Cardiac septum (tissue), 1 donor: ENCODE data around the gene PRRT1B. TPM values are rescaled to one million over a fixed set of nuclear protein-coding genes. Genes with fewer than 3 reads are reported as not detected.

Source experiments
- DNase-seq: peaks from one replicate; pipeline ENCODE4 v3.0.0-alpha.2; 2020; ENCODE audit warnings: low spot score
- intact Hi-C: fragments of 100-400 bp; cut with DNase I; formaldehyde crosslinking; loops from one replicate; pipeline ENCODE4 v1.14.0; 2022
- total RNA-seq: library from RNA; stranded (reverse); fragmentation: NEBNext Ultra II Directional; extraction: Animal tissue kit (Norgen Biotek cat#: 25700); gene quantifications from one replicate; pipeline ENCODE4 v1.2.1, GENCODE V29; 2021
- donor health status: DM: no; HTN: no; CAD: no.

PRRT1B gene
- total RNA-seq, 1 donor from 2014 or later = not detected

DNA sequence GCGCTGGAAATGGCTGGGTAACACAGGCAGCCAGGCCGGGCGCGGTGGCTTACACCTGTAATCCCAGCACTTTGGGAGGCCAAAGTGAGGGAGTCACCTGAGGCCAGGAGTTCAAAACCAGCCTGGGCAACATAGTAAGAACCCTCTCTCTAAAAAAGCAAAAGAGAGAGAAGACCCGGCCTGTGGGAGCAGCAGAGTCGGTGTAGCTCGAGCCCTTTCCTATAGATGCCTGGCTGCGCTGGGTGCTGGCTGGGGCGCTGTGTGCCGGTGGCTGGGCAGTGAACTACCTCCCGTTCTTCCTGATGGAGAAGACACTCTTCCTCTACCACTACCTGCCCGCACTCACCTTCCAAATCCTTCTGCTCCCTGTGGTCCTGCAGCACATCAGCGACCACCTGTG, 23.5 kb upstream of the PRRT1B start:
- intact Hi-C loops = no loop called here
- no peak for DNase-seq

DNA sequence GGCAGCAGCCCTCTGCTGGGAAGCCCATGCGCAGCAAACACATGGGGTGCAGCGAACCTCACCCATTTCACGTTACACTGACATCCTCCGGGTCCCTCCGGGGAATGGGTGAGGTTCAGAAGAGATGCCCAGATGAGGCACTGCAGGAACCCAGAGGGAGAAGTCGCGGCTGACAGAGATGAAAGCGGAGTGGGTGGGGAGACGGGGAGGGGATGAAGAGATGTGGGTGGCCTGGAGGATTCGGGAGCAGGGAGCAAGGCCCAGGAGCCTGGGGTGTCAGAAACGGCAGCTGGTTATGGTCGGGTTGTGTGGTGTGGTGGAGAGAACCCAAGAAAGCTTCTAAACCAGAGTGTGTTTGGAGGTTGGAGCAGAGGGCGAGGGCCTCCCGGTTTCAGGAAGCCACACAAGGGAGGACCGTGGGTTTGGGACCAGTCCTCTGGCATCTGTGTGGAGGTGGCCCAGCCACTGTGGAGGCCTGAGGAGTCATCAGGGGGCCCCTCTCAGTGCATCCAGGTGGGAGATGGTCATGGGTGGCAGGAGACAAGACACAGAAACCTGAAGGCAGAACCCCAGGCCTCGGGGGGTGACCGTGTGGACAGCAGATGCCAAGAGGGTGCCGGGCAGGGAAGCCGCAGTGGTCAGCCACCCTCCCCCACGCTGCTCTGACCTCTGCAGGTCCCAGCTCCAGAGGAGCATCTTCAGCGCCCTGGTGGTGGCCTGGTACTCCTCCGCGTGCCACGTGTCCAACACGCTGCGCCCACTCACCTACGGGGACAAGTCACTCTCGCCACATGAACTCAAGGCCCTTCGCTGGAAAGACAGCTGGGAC, 22.9 kb upstream of the PRRT1B start:
- no peak for DNase-seq
- intact Hi-C loops = no loop called here

DNA sequence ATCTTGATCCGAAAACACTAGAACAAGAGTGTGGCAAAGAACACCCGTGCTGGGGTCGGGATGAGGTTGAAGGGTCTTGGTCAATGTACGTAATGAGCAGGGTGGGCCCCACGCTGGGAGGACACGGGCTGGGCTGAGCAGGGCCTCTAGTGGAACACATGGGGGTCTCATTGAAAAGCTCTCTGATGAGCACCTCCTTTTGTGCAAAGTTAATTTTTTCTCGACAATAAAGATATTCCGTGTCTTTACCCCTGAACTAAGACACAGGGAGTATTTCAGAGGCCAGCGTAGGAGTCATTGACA, 22.3 kb upstream of the PRRT1B start:
- intact Hi-C loops = no loop called here
- no peak for DNase-seq

DNA sequence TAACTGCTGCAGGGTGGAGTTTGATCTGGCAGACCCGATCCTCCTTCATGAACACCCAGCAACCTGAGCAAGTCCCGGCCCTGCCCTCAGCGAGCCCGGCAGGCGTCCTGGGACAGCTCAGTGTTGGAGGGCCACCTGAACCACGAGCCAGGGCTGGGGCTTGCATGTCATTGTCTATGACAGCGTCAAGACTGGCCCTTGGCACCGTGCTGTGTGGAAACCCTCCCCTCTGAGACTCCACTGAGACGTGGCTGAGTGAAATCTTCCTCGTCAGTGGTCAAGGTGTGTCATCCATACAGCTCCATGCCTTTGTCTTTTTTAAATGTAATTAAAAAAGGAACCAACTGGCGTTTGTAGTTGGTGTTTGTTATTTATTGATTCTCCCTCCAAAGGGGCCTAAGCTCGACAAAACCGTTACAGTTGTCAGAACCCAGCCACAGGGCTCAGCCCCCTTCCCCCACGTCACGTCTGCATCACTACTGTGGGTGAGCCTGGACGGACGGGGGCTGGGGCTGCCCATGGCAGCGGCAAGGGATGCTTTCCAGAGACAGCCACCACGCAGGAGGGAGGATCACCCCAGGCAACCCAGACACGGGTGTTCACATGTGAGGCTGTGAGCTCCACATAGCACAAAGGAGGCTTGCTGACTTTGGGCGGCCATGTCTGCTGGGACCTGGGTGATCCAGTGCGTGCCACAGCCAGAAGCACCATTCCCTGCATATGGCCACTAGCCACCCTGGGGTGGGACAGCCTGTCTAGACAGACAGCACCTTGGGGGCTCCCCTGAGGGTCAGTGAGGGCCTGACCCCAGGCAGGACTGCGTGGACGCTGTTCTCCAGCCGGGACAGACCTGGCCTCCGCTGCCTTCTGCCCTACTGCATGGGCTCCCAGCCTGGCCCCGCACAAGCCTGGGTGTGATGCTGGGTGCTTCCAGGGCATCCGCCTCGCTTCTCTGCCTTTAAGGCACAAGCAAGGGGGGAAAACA, 21.6 kb upstream of the PRRT1B start:
- intact Hi-C loops = no loop called here
- DNase-seq = no peak

DNA sequence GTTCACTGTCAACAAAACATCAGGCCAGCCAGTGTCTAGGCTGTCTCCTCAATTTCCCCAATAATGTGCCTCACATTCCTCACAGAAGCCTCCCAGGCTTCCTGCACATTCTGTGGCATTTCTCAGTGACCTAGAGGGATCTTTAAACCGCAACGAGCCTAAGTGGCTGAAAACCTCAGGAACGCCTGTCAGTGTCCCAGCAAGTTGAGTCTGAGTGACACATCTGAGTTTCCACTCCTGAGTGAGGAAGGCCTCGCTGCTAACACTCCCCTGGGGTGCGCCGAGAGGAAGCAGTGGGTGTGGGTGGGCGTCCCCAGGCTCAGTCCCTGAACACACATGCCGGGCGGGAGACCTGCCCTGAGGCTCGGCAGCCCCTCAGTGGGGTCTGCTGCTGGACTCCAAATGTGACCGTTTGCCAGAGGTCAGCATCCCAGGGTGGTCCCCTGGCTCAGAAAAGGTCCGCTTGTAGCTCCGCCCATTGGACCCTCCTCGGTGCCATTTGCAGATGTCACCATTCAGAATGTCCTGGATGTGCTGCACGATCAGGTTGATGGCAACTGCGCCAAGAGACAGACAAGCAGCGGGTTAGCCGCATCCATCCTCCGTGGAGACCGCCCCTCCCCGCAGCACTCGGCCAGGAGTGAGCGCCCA, 20.5 kb upstream of the PRRT1B start:
- intact Hi-C loops = no loop called here
- no peak for DNase-seq

DNA sequence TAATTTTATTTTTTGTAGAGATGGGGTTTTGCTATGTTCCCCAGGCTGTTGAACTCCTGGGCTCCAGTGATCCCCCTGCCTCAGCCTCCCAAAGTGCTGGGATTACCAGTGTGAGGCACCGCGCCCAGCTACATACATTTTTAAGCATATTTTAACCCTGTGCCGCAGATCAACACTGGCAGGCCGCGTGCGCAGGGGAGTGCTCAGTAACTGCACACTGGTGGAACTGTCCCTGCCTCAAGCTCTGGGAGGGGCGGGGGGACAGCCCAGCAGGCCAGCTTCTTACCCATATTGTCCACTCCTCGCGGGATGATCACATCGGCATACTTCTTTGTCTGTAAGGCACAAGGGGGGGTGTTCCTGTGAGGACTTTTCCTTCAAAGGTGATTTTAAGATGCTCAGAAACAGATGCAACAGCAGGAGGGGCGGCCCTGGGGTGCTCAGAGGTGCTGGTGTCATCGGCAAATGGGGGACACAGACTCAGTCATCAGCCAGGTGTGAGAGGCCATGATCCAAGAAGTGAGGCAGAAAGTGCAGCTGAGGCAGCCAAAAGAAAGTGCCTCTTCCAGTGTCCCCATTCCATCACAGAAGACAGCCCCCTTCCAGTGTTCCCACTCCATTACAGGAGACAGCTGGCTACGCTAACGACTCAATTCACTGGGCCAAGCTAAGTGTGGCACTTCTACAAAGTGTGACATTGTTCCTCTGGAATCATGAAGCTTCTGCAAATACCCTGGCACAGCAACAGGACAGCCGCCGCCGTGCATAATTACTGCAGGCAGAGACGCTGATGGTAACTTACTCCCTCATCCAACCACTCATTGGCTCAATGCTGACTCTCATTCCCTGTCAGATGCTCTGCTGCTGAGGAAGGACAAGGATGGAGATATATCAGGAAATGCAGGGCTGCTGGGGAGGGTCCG, 19.4 kb upstream of the PRRT1B start:
- intact Hi-C loops = no loop called here
- no peak for DNase-seq

- DNase-seq = no peak
- intact Hi-C loops = no loop called here
Measured at GRCh38 chr9:131528186-131528585, 17.1 kb upstream of the PRRT1B start.

DNA sequence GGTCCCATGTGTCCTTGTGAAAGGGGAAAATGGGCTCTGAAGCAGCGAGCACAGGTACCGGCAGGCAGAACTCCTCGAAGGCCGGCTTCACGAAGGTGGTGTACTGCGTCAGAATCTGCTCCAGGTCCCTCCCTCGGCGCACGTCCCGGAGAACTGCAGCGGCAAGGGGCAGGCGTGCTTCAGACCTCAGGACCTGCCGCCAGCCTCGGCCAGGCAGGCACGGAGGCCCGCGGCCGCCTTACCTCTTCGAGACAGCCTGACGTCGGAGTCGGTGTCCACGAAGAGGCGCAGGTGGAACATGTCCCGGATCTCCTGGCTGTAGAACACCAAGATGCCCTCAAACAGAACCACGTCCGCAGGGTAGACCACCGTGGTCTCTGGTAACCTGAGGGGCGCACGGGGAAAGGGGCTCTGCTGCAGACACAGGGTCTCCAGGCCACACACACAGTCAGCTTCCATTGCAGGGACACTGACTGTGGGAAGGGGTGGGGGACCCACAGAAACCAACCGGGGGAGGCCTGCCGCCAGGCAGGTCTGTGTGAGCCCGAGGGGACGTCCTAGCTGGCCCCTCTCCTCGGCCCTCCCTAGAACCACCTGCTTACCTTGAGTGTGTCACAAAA, 16.3 kb upstream of the PRRT1B start:
- DNase-seq = no peak
- intact Hi-C loops = no loop called here

- intact Hi-C loops = no loop called here
- no peak for DNase-seq
Measured at GRCh38 chr9:131529597-131530545, 15.5 kb upstream of the PRRT1B start.

DNA sequence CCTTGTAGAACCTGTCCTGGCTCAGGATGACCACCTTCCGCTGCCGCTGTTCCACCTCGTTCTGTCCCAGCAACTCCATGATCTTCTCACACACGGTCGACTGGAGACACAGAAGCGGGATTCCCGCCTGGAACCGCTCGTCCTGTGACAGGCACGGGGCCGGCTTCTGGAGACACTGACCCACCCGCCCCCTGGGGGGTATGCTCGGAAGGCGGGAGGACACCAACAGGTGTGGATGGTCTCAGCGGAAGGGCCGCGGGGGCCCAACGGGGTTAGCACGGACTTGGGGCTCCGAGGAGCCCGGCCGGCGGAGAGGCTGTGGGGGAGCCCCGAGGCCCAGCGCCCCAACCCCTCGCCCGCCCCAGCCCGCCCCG, 14.8 kb upstream of the PRRT1B start:
- no peak for DNase-seq
- intact Hi-C loops = no loop called here

- intact Hi-C loops = no loop called here
- peak; percentile 90 for DNase-seq
Measured at GRCh38 chr9:131530920-131531832, 14.1 kb upstream of the PRRT1B start, which contains the start of gene UCK1. Gene UCK1 (minus strand): TSS chr9:131531263. CDS start chr9:131531174, 89 bp downstream.

DNA sequence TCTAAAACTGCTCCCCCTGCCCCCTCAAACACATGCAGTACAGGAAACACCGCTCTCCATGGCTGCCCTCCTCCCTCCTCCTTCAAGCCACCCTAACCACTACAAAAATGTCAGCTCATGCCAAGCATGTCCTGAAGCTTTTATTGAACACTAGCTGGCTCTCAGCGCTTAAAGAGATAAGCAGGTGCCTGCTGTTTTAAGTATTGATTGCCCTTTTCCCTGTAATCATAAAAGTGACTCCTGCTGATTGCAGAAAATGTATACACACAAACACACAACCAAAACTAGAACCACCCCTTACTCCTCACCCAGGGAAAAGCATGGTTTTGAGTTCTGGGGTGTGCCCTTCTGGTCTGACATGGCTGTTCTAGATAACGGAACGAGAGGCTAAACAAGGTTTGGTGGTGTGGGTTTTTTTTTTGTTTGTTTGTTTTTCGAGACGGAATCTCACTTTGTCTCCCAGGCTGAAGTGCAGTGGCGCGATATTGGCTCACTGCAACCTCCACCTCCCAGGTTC, 10.5 kb upstream of the PRRT1B start:
- DNase-seq = no peak
- intact Hi-C loops = no loop called here

GRCh38 chr9:131537946-131538345, 7.4 kb upstream of the PRRT1B start:
- intact Hi-C loops = no loop called here
- DNase-seq = no peak

- intact Hi-C loops = no loop called here
Measured at GRCh38 chr9:131539223-131539923, 6.0 kb upstream of the PRRT1B start.

DNA sequence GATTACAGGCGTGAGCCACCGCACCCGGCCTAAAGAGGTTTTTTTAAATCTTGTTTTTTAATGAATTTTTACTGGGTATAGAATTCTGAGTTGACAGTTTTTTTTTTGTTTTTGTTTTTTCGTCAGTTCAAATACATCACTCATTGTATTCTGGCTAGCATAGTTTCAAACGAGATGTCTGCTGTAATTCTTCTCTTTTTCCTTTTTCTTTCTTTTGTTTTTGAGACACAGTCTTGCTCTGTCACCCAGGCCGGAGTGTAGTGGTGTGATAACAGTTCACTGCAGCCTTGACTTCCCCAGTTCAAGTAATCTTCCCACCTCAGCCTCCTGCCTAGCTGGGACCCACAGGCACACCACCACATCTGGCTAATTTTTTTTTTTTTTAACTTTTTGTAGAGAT, 2.2 kb upstream of the PRRT1B start:
- DNase-seq = no peak
- intact Hi-C loops = no loop called here

More at GRCh38 chr9:131539223-131539923, 6.0 kb upstream of the PRRT1B start:
- no peak for DNase-seq

GRCh38 chr9:131545786-131546335, 538 bp downstream of the PRRT1B start:
- intact Hi-C loops = no loop called here
- DNase-seq = no peak
